Activated CD4-positive, alpha-beta T cell treated with anti-CD3 and anti-CD28 coated beads, Interleukin-2, amount 10 ng/mL, durations not matched to agents 24 days and 14 days (primary cell): ENCODE results near the gene TMEM132C. TPM values are rescaled to one million over a fixed set of nuclear protein-coding genes. Genes with fewer than 3 reads are reported as not detected.

ENCODE experiments used
- DNase-seq: peaks from one replicate; pipeline ENCODE4 v3.0.0; 2022
- H3K27ac Mint-ChIP-seq: one replicate; pipeline ENCODE4 v1.8.0; 2022; ENCODE audit warnings: mild to moderate bottlenecking, mixed read lengths
- H3K27me3 Mint-ChIP-seq: one replicate; pipeline ENCODE4 v1.8.0; 2022; ENCODE audit warnings: mixed read lengths
- H3K36me3 Mint-ChIP-seq: one replicate; pipeline ENCODE4 v1.8.0; 2022; ENCODE audit warnings: low read depth, mild to moderate bottlenecking, mixed read lengths
- H3K4me1 Mint-ChIP-seq: one replicate; pipeline ENCODE4 v1.8.0; 2021; ENCODE audit warnings: mixed read lengths
- H3K4me3 Mint-ChIP-seq: one replicate; pipeline ENCODE4 v1.8.0; 2022; ENCODE audit warnings: mild to moderate bottlenecking, moderate library complexity, mixed read lengths
- H3K9me3 Mint-ChIP-seq: one replicate; pipeline ENCODE4 v1.8.0; 2021; ENCODE audit warnings: mixed read lengths
- intact Hi-C: fragments of 100-400 bp; cut with micrococcal nuclease; formaldehyde crosslinking; loops from one replicate; pipeline ENCODE4 v1.15.1; 2023
- total RNA-seq: library from RNA; stranded (reverse); gene quantifications from 2 replicates; pipeline ENCODE4 v1.2.3, GENCODE V29; 2022

Gene TMEM132C
- total RNA-seq, 1 donor from 2014 or later, result not detected

DNA sequence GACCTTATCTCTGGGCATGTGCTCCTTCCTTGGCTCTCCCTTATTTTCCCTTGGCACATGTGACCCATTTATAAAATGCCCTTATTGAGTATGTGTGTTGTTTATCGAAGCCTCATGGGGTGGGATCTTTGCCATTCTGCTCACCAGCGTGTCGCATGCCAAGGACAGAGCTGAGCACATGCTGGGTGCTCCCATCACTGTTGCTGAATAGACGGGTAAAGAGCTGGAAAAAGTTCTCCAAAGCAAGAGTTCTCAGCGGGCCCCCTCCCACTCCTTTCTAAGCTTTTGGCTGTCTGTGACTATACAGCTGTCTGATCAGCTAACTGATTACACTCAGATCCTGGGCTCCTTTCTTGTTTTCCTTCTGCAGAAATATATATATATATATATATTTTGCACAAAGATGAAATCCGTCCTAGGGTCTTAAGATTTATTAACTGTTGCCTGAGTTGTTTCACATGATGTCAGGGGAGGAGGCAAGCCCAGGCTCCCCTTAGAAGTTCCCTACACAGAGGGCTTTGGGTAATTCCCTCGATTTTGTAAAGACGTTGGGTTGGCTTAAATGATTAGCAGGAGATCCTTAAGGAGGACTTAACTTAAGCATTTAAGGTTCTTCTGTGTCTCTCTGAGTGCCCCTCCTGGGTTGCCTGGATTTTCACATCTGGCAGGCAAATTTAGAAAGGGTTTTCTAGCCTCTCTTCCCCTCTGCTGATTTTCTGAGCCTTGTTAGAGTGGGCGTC lies 71.6 kb downstream of the TMEM132C start:
- no peaks in the 10 kb centered on the region for H3K4me1 Mint-ChIP-seq
- H3K36me3 Mint-ChIP-seq, result no peaks in the 10 kb centered on the region
- DNase-seq, result no peak
- H3K27ac Mint-ChIP-seq, result no peak overlapping the region
- intact Hi-C loops, result no loop called here
- peaks cover 3% of the 10 kb centered on the region for H3K9me3 Mint-ChIP-seq
- no peak overlapping the region for H3K4me3 Mint-ChIP-seq
- no peaks in the 10 kb centered on the region for H3K27me3 Mint-ChIP-seq

DNA sequence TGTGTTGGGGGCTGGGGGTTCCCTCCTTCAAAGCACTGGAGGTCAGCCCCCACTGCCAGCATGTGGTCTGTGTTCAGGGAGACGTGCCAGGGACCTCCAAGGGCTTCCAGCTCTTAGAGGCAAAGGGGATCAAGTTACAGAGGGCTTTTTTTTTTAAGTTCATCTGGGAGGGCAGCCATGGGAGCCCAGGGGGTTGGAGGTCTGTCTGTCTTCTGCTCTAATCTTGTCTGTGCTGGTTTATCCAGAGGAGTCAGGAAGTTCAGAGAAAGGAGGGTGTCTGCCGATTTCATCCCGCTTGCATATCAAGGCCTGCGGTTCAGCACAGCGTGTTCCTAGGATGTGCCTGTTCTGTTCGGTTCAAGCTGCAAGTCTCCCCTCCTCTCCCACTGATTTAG lies 72.2 kb downstream of the TMEM132C start:
- Mint-ChIP-seq H3K27ac (no peak overlapping the region), H3K27me3 (no peaks in the 10 kb centered on the region), H3K4me1 (no peaks in the 10 kb centered on the region), H3K36me3 (no peaks in the 10 kb centered on the region), H3K4me3 (no peak overlapping the region), H3K9me3 (peaks cover 3% of the 10 kb centered on the region)
- intact Hi-C loops, result no loop called here
- no peak for DNase-seq

DNA sequence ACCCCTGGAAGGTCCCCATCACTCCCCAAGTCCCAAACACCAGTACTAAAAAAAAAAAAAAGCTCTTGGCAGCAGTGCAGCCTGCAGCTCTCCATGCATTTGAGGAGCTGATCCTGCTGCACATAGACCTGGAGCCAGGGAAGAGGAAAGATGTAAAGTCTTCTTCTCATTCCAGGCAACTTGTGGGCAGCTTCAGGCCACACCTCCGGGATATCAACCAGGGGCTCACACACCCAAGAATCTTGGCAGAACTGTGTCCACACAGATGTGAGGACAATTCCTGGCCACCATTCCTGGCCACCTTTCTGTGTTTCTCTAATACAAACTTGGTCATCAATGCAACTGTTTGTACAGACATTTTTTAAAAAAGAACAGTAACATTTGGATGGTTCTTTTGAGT lies 72.7 kb downstream of the TMEM132C start:
- Mint-ChIP-seq H3K27ac (no peak overlapping the region), H3K9me3 (peaks cover 3% of the 10 kb centered on the region), H3K27me3 (no peaks in the 10 kb centered on the region)

DNA sequence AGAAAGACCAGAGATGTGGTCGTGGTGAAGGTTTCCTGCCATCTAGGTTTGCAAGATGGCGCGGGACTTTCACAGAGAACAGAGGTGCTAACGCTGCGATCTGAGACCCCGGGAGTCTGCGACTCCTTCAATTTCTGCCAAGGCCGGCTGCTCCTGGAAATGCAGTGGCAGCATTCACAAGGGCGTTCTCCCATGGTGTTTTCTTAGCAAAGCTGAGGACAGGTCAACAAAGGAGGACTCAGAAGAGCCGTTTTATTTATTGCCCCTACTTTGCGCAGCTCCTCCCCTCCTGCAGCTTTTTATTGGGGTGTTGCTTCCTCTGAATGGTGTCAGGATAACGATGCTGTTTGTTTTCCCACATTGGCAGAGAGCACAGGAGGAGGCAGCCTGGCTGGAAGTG lies 86.3 kb downstream of the TMEM132C start:
- Mint-ChIP-seq H3K4me3 (no peak overlapping the region), H3K27me3 (no peaks in the 10 kb centered on the region), H3K36me3 (no peaks in the 10 kb centered on the region), H3K4me1 (no peaks in the 10 kb centered on the region), H3K9me3 (peaks cover 30% of the 10 kb centered on the region), H3K27ac (no peak overlapping the region)
- intact Hi-C loops, result no loop called here
- no peak for DNase-seq

More for the DNA sequence above, 72.7 kb downstream of the TMEM132C start:
- H3K4me1 Mint-ChIP-seq, result no peaks in the 10 kb centered on the region
- H3K36me3 Mint-ChIP-seq, result no peaks in the 10 kb centered on the region
- H3K4me3 Mint-ChIP-seq, result no peak overlapping the region
- no peak for DNase-seq
- intact Hi-C loops, result no loop called here

DNA sequence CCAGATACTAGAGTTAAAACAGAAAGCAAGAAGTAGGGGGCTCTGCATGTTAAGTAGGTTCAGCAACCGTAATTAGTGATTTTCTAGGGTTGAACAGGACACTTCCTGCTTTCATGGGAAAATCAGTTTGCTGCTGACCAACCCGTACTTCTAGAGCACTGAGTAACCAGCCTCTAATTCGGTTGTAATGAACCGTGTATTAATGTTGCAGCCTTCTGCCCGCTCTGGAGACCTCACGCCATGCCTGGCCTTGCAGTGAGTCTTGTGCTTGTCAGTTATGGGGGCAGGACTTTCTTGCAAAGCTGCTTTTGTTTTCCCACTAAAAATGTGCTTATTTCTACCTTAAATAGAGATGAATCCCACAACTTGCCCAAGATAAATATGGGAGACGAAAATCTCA lies 89.6 kb downstream of the TMEM132C start:
- peaks cover 23% of the 10 kb centered on the region for H3K9me3 Mint-ChIP-seq
- intact Hi-C loops, result no loop called here
- H3K4me3 Mint-ChIP-seq, result no peak overlapping the region
- no peaks in the 10 kb centered on the region for H3K27me3 Mint-ChIP-seq
- H3K4me1 Mint-ChIP-seq, result no peaks in the 10 kb centered on the region
- DNase-seq, result no peak
- no peaks in the 10 kb centered on the region for H3K36me3 Mint-ChIP-seq
- H3K27ac Mint-ChIP-seq, result no peak overlapping the region

DNA sequence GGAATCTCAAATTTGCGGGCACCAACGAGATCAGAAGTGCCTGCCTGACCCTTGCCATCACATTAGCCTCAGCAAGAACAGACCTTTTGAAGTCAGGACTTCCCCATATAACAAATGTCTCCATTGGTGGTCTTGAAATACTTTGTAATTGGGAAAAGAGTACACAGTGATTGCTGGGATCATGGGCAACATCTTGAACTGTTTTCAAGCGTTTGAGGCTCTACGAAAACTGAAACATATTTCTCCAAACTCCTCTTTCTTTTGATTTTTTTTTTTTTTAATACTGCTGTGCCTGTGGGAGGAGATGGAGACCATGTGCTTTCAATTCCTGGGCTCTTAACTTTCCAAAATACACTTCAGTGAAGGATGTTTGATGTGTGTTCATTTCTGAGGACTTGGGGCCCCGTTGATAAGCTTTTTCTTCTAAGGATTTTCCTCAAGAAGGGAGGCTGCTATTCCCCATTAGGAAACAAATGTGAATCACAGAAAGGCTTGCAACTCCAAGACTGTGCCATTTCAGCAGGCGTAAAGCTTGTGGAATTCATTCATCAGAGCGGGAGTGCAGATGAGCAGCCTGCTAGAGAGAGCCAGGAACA lies 94.5 kb downstream of the TMEM132C start:
- H3K9me3 Mint-ChIP-seq, result peaks cover 8% of the 10 kb centered on the region
- no peaks in the 10 kb centered on the region for H3K36me3 Mint-ChIP-seq
- no peak overlapping the region for H3K4me3 Mint-ChIP-seq
- no peak for DNase-seq
- peaks cover 6% of the 10 kb centered on the region for H3K27me3 Mint-ChIP-seq
- H3K4me1 Mint-ChIP-seq, result no peaks in the 10 kb centered on the region
- H3K27ac Mint-ChIP-seq, result no peak overlapping the region
- intact Hi-C loops, result no loop called here

DNA sequence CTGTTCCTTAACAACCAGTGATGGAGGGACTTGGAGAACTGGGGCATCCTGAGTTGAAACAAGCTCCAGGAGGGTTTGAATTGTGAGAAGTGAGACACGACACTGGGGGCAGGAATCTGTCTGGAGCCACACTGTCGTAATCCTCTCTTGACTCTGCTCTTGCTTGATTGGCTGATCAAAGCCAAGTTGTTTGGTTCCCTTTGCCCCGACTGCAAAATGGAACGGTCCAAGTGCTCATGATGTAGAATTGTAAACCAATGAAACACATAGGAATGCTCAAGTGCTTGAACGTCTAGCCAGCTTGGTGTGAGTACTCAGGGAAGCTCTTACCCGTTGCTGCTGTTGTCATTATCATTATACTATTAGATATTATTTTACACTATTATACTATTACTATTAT lies 98.1 kb downstream of the TMEM132C start:
- Mint-ChIP-seq H3K27ac (no peak overlapping the region), H3K9me3 (no peaks in the 10 kb centered on the region), H3K27me3 (peaks cover 7% of the 10 kb centered on the region), H3K4me3 (no peak overlapping the region), H3K36me3 (no peaks in the 10 kb centered on the region), H3K4me1 (no peaks in the 10 kb centered on the region)
- DNase-seq, result no peak
- intact Hi-C loops, result no loop called here

DNA sequence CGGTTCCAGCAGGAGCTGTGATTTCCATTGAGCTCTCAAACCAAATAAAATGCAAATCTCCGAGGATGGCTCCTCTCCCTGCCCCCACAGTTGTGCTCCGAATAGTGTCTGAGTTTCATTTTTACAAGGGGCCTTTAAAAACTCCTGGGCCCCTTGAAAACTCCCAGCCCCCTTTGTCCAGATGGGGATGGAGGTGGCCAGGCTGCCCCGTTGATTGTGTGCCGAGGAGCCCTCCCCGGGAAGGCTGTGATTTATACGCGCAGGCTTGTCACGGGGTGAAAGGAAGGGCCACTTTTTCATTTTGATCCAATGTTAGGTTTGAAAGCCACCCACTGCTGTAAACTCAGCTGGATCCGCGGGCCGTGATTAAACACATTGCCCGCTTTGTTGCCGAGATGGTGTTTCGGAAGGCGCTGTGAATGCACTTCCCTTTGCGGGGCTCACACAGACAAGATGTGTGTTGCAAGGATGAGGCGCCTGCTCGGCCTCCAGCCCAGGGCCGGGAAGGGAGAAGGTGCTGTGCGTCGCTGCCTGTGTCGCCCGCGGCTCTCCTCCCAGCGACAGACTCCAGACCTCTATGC lies 98.8 kb downstream of the TMEM132C start:
- Mint-ChIP-seq H3K9me3 (peaks cover 3% of the 10 kb centered on the region), H3K36me3 (no peaks in the 10 kb centered on the region), H3K4me1 (no peaks in the 10 kb centered on the region), H3K27me3 (peaks cover 7% of the 10 kb centered on the region), H3K4me3 (no peak overlapping the region), H3K27ac (no peak overlapping the region)
- intact Hi-C loops, result no loop called here
- no peak for DNase-seq

DNA sequence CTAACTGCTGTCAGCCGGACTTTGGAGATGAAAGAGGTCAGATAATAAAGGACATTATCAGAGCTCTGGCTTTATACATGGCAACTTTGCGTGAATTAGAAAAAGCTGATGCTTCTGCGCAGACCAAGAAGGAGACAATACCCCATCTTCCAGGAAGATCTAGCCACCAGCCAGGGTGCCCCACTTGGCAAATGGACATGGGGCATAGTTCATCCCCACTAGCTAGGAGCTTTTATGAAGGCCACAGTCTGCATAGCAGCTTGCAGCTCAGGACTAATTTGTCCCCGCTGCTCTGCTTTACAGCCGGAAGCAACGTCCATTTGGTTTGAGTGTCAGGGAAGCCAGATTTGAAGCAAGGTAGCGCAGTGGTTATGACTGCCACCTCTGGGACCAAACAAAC lies 101.0 kb downstream of the TMEM132C start:
- DNase-seq, result no peak
- H3K4me1 Mint-ChIP-seq, result no peaks in the 10 kb centered on the region
- peaks cover 3% of the 10 kb centered on the region for H3K9me3 Mint-ChIP-seq
- intact Hi-C loops, result no loop called here
- H3K4me3 Mint-ChIP-seq, result no peak overlapping the region
- peaks cover 7% of the 10 kb centered on the region for H3K27me3 Mint-ChIP-seq
- no peaks in the 10 kb centered on the region for H3K36me3 Mint-ChIP-seq
- H3K27ac Mint-ChIP-seq, result no peak overlapping the region

DNA sequence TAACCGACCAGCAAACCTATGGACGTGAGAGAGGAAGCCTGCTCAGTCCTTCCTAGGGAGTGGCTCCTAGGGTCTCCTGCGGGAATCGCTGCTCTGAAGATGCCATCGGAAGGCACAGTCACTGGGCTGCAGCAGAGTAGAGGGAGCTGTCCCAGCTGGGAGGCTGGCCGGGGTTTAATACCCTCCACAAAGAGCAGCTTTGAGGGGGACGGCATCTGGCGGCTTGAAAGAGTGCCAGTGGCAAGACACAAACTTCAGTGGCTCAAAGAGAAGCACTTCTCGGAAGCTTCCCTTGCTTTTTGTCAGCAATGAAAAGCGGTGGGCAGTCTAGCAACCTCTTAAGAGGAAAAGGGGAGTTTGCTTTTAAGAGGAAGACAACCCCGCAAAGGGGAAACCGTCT lies 114.6 kb downstream of the TMEM132C start:
- Mint-ChIP-seq H3K4me3 (no peak overlapping the region), H3K27ac (no peak overlapping the region), H3K9me3 (no peaks in the 10 kb centered on the region), H3K36me3 (no peaks in the 10 kb centered on the region), H3K4me1 (no peaks in the 10 kb centered on the region), H3K27me3 (no peaks in the 10 kb centered on the region)
- intact Hi-C loops, result no loop called here
- DNase-seq, result no peak

DNA sequence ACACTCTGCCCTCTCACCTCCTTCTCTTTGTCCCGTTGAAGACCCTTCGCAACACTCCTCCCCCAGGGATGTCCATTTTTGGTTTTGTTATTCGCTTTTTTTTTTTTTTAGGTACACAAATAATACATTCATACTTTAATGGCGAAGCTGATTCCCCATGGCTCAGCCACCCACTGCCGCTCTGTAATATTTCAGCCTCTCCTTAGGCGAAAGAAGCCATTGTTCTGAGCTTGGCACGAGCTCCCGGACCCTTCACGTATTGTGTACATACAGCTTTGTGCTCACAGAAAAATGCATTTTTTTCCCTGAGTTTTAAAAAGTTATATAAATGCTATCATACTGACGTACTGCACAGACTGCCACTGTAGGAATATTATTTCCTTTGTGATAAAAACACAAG lies 115.0 kb downstream of the TMEM132C start:
- Mint-ChIP-seq H3K27me3 (no peaks in the 10 kb centered on the region), H3K27ac (no peak overlapping the region), H3K9me3 (no peaks in the 10 kb centered on the region), H3K36me3 (no peaks in the 10 kb centered on the region), H3K4me3 (no peak overlapping the region), H3K4me1 (no peaks in the 10 kb centered on the region)
- no peak for DNase-seq
- intact Hi-C loops, result no loop called here

DNA sequence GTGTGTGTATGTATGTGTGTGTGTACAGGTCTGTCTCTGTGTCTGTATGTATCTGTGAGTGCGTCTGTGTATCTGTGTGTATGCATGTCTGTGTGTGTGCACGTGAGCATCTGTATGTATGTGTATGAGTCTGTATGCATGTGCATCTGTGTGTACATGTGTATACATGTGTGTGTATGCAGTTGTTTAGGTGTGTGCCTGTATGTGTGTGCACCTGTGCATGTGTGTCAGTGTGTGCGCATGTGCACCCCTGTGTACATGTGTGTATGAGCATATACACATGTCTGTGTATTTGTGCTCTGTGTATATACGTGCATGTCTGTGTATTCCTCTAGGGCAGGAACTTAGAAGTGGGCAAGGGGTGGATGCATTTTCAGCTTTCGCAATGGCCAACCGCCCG lies 116.0 kb downstream of the TMEM132C start:
- no peak overlapping the region for H3K27ac Mint-ChIP-seq
- H3K27me3 Mint-ChIP-seq, result no peaks in the 10 kb centered on the region
- DNase-seq, result no peak
- H3K9me3 Mint-ChIP-seq, result no peaks in the 10 kb centered on the region
- intact Hi-C loops, result no loop called here
- no peaks in the 10 kb centered on the region for H3K36me3 Mint-ChIP-seq
- H3K4me1 Mint-ChIP-seq, result no peaks in the 10 kb centered on the region
- H3K4me3 Mint-ChIP-seq, result no peak overlapping the region

DNA sequence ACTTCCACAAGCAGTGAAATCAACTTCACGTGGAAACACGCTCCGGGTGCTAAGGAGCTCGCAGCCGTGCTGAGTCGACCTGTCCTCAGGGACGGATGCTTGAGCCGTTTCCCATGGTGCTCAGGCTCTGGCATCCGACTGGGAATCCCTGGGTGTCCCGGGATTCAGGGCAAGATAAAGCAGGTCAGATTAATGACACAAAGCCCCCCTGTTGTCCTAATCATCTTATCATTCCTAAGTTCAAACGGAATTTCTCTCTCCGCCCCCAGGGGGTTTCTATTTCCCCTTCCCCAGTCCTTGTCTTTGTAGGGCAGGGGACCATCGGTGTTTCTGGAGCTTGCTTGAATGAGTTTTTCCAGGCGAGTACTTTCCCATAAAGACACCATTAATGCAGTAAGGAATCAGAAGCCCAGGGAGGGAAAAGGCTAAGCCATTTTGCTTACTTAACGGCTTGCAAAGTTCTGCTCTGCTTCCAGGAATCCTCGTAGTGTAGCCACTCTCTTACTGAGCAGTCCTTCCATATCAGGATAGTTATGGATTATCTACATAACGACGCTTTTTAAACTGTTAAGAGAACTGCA lies 116.5 kb downstream of the TMEM132C start:
- no peak for DNase-seq
- intact Hi-C loops, result no loop called here
- no peak overlapping the region for H3K27ac Mint-ChIP-seq
- H3K4me1 Mint-ChIP-seq, result no peaks in the 10 kb centered on the region
- no peaks in the 10 kb centered on the region for H3K27me3 Mint-ChIP-seq
- H3K36me3 Mint-ChIP-seq, result no peaks in the 10 kb centered on the region
- no peak overlapping the region for H3K4me3 Mint-ChIP-seq
- no peaks in the 10 kb centered on the region for H3K9me3 Mint-ChIP-seq

DNA sequence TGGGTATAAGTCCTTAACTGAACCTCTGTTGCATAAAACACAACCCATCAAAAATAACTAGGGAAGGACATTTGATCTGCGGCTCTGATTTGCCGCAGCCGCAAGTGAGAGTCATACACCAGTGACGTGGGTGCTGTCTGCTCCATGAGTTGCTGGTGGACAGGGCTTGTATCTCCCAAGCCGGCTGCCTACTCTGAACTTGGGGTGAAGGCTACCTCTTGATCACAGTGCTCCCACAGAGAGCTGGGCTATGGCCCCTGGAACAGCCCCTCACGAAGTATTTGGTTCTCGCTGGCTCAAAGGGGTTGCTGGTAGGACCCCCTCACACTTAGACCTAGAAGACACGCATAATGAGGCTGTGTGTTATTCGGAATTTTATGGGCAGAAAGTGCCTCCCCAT lies 118.8 kb downstream of the TMEM132C start:
- Mint-ChIP-seq H3K27ac (no peak overlapping the region), H3K9me3 (no peaks in the 10 kb centered on the region), H3K36me3 (no peaks in the 10 kb centered on the region), H3K4me1 (no peaks in the 10 kb centered on the region), H3K27me3 (no peaks in the 10 kb centered on the region), H3K4me3 (no peak overlapping the region)
- DNase-seq, result no peak
- intact Hi-C loops, result no loop called here
